C4-2B (cell line): ENCODE measurements around the gene CYYR1.

Experiments
- CTCF ChIP-seq: fragments of 450-650 bp; conservative IDR thresholded peaks from 2 replicates; pipeline ENCODE4 v1.5.1; 2017; ENCODE audit warnings: mild to moderate bottlenecking
- ZFX ChIP-seq: fragments of 450-650 bp; IDR thresholded peaks from 2 replicates; pipeline ENCODE4 v1.6.1; 2017

- TF ChIP-seq CTCF (no peak), ZFX (no peak)
Observed at GRCh38 chr21:26506956-26507355, 66.1 kb downstream of the CYYR1 start.
